ENCODE measurements around the gene CUEDC1.
A peak's percentile ranks its signal among the peaks of the same experiment; 100 is the strongest.

Gene CUEDC1

GRCh38 chr17:57955183-57955931 is at the start of gene CUEDC1:
CUEDC1 (minus strand) TSS chr17:57955412; CDS start chr17:57885564, 69,848 bp downstream.
- DNase-seq (ENCODE audit: low read depth): peak; percentile 21
- H3K4me3 ChIP-seq (ENCODE audit: control insufficient read depth, low read depth, low read length): peak within 1 kb of the TSS; percentile 59
- TF ChIP-seq CTCF (conservative IDR thresholded peaks at IDR 0.05; ENCODE audit: control insufficient read depth, insufficient read depth, low read depth, low read length): peak; percentile 4

GRCh38 chr17:58004060-58004459 is 48.8 kb upstream of the CUEDC1 start:
- no peak for TF ChIP-seq CTCF (conservative IDR thresholded peaks at IDR 0.05; ENCODE audit: control insufficient read depth, insufficient read depth, low read depth, low read length)
- no peak for DNase-seq (ENCODE audit: low read depth)
- H3K4me3 ChIP-seq (ENCODE audit: control insufficient read depth, low read depth, low read length): no peak overlapping the region

- no peak overlapping the region for H3K4me3 ChIP-seq (ENCODE audit: control insufficient read depth, low read depth, low read length)
- TF ChIP-seq CTCF (conservative IDR thresholded peaks at IDR 0.05; ENCODE audit: control insufficient read depth, insufficient read depth, low read depth, low read length): no peak
- no peak for DNase-seq (ENCODE audit: low read depth)
Observed at GRCh38 chr17:58002973-58003372, 47.8 kb upstream of the CUEDC1 start.

GRCh38 chr17:58002154-58002948 is 47.1 kb upstream of the CUEDC1 start:
- DNase-seq (ENCODE audit: low read depth): no peak
- TF ChIP-seq CTCF (conservative IDR thresholded peaks at IDR 0.05; ENCODE audit: control insufficient read depth, insufficient read depth, low read depth, low read length): peak; percentile 4
- no peak overlapping the region for H3K4me3 ChIP-seq (ENCODE audit: control insufficient read depth, low read depth, low read length)

GRCh38 chr17:58001461-58002124 is 46.4 kb upstream of the CUEDC1 start:
- DNase-seq (ENCODE audit: low read depth): no peak
- no peak overlapping the region for H3K4me3 ChIP-seq (ENCODE audit: control insufficient read depth, low read depth, low read length)
- TF ChIP-seq CTCF (conservative IDR thresholded peaks at IDR 0.05; ENCODE audit: control insufficient read depth, insufficient read depth, low read depth, low read length): no peak

- TF ChIP-seq CTCF (conservative IDR thresholded peaks at IDR 0.05; ENCODE audit: control insufficient read depth, insufficient read depth, low read depth, low read length): peak; percentile 84
- no peak overlapping the region for H3K4me3 ChIP-seq (ENCODE audit: control insufficient read depth, low read depth, low read length)
- DNase-seq (ENCODE audit: low read depth): peak; percentile 83
Observed at GRCh38 chr17:57999496-58000017, 44.3 kb upstream of the CUEDC1 start.

Data from fibroblast of mammary gland (primary cell).